LoVo (cell line): ENCODE data around the gene TP53AIP1.

Experiments
- DNase-seq: peaks from one replicate; pipeline ENCODE4 v3.0.0-alpha.2; 2016; ENCODE audit warnings: low spot score

Gene TP53AIP1

DNA sequence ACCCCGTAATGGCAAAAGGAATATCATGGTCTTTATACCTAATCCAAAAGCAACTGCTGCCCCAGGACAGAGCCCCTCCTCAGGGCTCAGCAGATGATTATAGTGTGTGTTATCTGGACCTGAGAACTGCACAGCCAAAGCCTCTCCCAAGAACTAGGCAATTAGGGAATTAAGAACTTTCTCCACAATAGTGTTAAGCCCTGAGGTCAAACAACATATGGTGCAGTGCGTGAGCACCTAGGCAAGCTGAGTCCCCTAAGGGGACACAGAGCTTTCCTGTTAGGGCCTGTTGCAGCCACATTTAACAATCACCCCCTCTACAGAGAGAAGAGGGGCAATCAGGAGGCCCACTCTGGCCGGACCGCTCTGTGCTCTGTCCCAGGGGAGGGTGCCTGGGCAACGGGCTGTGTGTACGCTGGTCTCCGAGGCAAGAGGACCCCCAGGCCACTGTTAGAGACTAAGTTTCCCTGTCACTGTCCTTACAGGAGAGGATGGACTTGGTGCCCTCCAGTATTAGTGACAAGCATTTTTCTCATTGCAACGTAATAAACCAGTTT, 52.9 kb downstream of the TP53AIP1 start:
- DNase-seq: no peak

DNA sequence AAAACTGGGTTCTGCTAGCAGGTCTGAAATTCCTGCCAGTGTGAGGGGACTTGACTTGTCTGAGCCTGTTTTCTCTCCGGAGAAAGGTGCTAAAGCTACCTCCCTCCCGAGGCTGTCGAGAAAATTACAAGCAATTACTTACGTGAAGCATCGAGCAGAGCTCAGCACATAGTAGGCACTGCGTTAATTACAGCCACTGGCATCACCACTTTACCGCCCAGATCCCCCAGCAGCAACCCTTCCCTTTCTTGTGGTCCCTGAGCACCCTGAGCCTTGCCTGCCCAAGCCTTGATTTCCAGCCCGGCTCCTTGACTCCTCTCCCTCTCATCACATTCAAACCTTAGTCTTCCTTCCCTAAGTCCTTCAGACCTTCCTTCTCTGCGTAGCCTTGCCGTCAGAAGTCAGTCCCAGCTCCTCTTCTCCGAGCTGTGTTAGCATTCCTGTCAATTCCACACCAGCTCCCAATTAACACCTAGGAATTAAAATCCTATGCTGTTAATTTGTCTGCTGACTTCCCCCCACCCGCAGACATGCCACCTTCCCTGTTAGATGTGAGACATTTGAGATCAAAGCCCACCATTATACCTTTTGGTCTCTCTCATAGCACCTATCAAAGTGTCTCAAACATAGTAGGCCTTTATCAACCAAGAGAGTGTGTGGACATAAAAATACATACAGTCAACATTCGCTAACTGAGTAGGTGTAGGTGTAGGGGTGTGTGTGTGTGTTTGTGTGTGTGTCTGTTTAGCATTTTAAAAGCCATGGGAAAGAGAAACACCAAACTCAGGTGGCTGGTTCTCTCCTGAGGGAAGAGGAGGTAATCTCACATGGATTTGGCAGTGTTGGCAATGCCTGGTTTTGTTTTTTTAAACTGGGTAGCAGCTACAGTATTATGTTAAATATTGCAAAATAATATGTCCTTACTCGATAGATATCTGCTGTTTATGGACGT, 54.4 kb downstream of the TP53AIP1 start:
- no peak for DNase-seq

DNA sequence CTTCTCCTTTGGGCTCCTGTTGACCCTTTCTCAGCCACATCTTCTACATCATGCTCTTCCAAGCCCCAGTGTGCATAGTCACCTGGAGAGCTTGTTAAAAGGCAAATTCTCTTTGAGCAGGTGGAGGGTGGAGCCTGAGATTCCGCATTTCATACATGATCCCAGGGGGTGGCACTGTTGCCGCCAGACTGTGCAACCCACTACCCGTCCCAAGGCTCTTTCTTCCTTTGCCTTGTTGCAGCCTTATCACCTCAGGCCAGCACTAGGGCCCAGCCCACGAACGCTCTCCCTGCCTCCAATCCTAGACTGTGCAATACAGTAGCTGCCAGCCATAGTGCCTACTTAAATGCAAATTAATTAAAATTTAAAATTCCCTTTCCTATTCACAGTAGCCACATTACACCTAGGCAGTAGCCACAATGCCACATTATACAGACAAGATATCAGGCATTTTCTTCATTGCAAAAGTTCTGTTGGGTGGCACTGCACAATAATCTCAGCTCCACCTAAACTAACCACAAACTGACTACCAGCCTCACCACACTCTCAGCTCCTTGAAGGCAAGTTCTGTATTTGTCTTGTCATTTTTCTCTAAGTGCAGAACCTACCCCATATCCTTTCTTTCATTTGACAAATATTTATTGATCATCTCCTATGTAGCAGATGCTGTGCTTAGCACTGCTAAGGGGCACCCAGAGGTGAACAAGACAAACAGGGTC, 56.1 kb downstream of the TP53AIP1 start:
- DNase-seq: peak; percentile 16
